Measurements from ENCODE around the gene IFITM2.

DNA sequence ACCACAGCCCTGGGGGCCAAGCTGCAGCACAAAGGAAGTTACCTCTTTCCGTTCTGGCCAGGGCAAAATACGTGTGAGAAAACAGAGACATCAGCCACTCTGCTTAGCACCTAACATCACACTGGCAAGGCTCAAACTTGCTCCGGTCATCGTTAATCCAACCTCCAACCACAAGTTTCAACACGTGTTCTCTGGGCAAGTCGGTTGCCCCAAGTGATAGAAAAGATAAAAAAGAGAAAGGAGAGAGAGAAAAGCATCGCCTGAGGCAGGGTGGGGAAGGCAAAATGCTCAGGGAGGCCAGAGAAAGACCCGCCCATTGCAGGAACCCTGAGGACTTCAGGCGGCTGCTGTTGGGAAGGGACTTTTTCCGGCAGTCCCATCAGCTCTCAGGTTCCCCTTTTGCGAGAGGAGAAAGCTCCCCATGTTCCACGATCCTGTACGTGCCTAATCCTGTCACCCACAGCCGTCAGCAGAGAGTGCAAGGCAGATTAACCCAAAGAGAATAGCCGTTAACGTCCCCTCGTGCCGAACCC, 43.2 kb downstream of the IFITM2 start:
- TF ChIP-seq SUZ12 (IDR thresholded peaks at IDR 0.05) (no peak), SP1 (IDR thresholded peaks at IDR 0.05) (no peak), ARNT (IDR thresholded peaks at IDR 0.05) (no peak), BHLHE40 (IDR thresholded peaks at IDR 0.05; ENCODE audit: borderline replicate concordance) (no peak), FOXM1 (IDR thresholded peaks at IDR 0.05; ENCODE audit: borderline replicate concordance) (no peak), TARDBP (IDR thresholded peaks at IDR 0.05) (no peak), FOXK2 (IDR thresholded peaks at IDR 0.05) (no peak), NFRKB (IDR thresholded peaks at IDR 0.05) (no peak), LEF1 (IDR thresholded peaks at IDR 0.05; ENCODE audit: borderline replicate concordance) (no peak), FOXA1 (IDR thresholded peaks at IDR 0.05) (no peak)
- TF ChIP-seq, protein P1, sequence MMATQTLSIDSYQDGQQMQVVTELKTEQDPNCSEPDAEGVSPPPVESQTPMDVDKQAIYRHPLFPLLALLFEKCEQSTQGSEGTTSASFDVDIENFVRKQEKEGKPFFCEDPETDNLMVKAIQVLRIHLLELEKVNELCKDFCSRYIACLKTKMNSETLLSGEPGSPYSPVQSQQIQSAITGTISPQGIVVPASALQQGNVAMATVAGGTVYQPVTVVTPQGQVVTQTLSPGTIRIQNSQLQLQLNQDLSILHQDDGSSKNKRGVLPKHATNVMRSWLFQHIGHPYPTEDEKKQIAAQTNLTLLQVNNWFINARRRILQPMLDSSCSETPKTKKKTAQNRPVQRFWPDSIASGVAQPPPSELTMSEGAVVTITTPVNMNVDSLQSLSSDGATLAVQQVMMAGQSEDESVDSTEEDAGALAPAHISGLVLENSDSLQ (IDR thresholded peaks at IDR 0.05): no peak

Measured in HEK293T (cell line).